Osteoblast (primary cell): ENCODE measurements around the gene SS18L1. TPM values are rescaled to one million over a fixed set of nuclear protein-coding genes. Genes with fewer than 3 reads are reported as not detected.
A peak's percentile ranks its signal among the peaks of the same experiment; 100 is the strongest.

Experiments used
- DNase-seq: peaks from one replicate; pipeline ENCODE4 v3.0.0; 2011; ENCODE audit warnings: low spot score, mixed read lengths; ENCODE audit not compliant: insufficient read length; ENCODE audit errors: missing footprints
- H2AFZ ChIP-seq: 2 replicates; pipeline ENCODE4 v1.6.0; 2011; ENCODE audit warnings: mild to moderate bottlenecking, low read length
- H3K27ac ChIP-seq: 2 replicates; pipeline ENCODE4 v1.5.1; 2011; ENCODE audit warnings: mild to moderate bottlenecking, low read depth, low read length, moderate library complexity
- H3K27me3 ChIP-seq: 2 replicates; pipeline ENCODE4 v1.6.0; 2012; ENCODE audit warnings: mild to moderate bottlenecking, control low read depth, inconsistent platforms, low read length, moderate library complexity; ENCODE audit not compliant: insufficient read depth
- H3K36me3 ChIP-seq: 2 replicates; pipeline ENCODE4 v1.5.1; 2011; ENCODE audit warnings: mild to moderate bottlenecking, low read length, control low read depth, moderate library complexity; ENCODE audit not compliant: insufficient read depth
- H3K4me1 ChIP-seq: 2 replicates; pipeline ENCODE4 v1.5.1; 2011; ENCODE audit warnings: mild to moderate bottlenecking, low read length, control low read depth, moderate library complexity; ENCODE audit not compliant: insufficient read depth
- H3K4me2 ChIP-seq: 2 replicates; pipeline ENCODE4 v1.6.0; 2011; ENCODE audit warnings: mild to moderate bottlenecking, low read length; ENCODE audit not compliant: insufficient read depth
- H3K4me3 ChIP-seq: fragments of 200-600 bp; sonication (generic); 3 replicates; pipeline ENCODE4 v1.5.1; 2012; ENCODE audit warnings: mild to moderate bottlenecking, low read length, inconsistent platforms; ENCODE audit not compliant: insufficient read depth
- H3K79me2 ChIP-seq: 2 replicates; pipeline ENCODE4 v1.6.0; 2012; ENCODE audit warnings: mild to moderate bottlenecking, low read length, control low read depth, inconsistent platforms; ENCODE audit not compliant: insufficient read depth
- H3K9me3 ChIP-seq: 2 replicates; pipeline ENCODE4 v1.5.1; 2011; ENCODE audit warnings: low read depth, low read length, control low read depth
- H4K20me1 ChIP-seq: 2 replicates; pipeline ENCODE4 v1.6.0; 2012; ENCODE audit warnings: mild to moderate bottlenecking, low read length, control low read depth; ENCODE audit not compliant: insufficient read depth
- total RNA-seq: library from RNA; depleted of rRNA; stranded (reverse); fragments of >200 nt; gene quantifications from 2 replicates; pipeline ENCODE4 v1.2.3, GENCODE V29; 2012
- TF ChIP-seq, protein P1 (sequence below): IDR thresholded peaks from 2 replicates; pipeline ENCODE4 v1.5.1; 2011; ENCODE audit warnings: mild to moderate bottlenecking, low read depth, low read length, moderate library complexity; ENCODE audit errors: extremely low read depth

SS18L1 gene
- total RNA-seq, 1 donor = 12.7 TPM

DNA sequence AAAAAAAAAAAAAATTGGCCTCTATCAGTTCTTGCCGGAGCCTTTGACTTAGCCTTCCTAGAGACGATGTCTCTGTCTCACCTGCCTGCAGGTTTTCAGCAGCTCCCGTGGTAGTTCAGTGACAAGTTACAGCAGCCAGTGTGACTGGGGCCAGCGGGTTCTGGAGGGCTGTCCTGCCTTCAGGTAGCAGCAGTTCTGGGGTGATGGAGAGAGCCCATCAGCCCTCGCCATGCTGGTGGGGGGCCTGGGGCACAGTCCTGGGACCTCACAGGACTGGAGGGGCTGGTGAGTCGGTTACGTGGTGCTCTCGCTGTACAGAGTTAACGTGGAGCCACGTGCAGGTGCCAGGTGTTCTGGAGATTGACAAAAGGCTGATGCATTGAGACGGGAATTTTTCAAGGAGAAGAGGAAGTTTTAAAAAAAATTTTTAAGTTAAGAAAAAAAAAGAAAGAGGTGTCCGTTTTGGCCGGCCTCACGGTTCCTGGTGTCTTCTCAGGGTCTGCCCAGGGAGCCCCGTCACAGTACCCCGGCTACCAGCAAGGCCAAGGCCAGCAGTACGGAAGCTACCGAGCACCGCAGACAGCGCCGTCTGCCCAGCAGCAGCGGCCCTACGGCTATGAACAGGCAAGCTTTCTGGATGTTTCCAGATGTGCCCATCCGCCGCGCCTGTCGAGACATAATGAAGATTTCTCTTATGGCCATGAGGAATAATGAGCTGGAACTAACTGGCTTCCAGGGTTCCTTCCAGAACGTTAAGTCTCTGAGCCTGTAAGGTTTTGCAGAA, 30.6 kb downstream of the SS18L1 start:
- TF ChIP-seq, protein P1, sequence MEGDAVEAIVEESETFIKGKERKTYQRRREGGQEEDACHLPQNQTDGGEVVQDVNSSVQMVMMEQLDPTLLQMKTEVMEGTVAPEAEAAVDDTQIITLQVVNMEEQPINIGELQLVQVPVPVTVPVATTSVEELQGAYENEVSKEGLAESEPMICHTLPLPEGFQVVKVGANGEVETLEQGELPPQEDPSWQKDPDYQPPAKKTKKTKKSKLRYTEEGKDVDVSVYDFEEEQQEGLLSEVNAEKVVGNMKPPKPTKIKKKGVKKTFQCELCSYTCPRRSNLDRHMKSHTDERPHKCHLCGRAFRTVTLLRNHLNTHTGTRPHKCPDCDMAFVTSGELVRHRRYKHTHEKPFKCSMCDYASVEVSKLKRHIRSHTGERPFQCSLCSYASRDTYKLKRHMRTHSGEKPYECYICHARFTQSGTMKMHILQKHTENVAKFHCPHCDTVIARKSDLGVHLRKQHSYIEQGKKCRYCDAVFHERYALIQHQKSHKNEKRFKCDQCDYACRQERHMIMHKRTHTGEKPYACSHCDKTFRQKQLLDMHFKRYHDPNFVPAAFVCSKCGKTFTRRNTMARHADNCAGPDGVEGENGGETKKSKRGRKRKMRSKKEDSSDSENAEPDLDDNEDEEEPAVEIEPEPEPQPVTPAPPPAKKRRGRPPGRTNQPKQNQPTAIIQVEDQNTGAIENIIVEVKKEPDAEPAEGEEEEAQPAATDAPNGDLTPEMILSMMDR = no peak
- no peaks in the 10 kb centered on the region for H3K27me3 ChIP-seq
- no peaks in the 10 kb centered on the region for H3K4me1 ChIP-seq
- H4K20me1 ChIP-seq = no peaks in the 10 kb centered on the region
- no peak overlapping the region for H3K4me3 ChIP-seq
- H3K9me3 ChIP-seq = no peaks in the 10 kb centered on the region
- H2AFZ ChIP-seq = no peak overlapping the region
- no peak overlapping the region for H3K4me2 ChIP-seq
- H3K27ac ChIP-seq = no peak overlapping the region
- peaks cover 28% of the 10 kb centered on the region for H3K36me3 ChIP-seq
- DNase-seq = peak; percentile 57
- H3K79me2 ChIP-seq = no peaks in the 10 kb centered on the region

DNA sequence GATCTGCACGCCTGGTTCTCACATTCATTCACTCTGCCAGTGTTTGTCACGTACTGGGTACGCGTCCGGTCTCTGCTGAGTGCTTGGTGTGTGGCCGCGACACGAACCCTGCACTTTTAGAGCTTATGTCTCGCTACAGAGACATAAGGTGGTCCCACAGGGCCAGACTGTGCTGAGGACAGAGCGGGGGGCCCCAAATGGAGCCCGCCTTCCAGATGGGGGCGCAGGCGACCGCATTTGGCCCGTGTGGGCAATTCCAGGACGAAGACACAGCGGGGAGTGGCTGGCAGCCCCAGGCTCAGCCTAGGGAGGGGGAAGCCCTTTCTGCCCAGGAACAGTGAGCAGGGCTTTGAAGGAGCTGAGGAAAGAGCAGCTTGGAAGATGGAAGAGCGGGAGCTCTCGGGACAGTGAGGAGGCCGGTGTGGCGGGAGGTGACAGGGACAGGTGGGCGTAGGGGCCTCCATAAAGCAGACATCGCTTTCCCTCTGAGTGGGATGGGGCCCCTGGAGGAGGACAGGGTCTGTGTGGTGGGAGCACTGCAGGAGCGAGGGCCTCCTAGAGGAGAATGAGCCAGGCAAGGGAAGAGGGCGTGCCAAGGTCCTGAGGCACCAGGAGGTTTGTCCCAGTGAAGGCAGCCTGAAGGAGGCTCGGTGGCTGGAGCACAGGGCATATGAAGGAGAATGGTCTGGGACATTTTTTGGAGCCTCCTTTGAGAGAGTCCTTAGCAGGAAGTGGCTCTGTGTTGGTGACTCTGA, 31.5 kb downstream of the SS18L1 start:
- Histone ChIP-seq H3K27ac (no peak overlapping the region), H3K27me3 (no peaks in the 10 kb centered on the region)
- TF ChIP-seq, protein P1 = no peak

GRCh38 chr20:62175711-62176110, 32.1 kb downstream of the SS18L1 start:
- no peak overlapping the region for H3K4me3 ChIP-seq
- H3K79me2 ChIP-seq = no peaks in the 10 kb centered on the region
- H3K4me1 ChIP-seq = no peaks in the 10 kb centered on the region
- H3K9me3 ChIP-seq = no peaks in the 10 kb centered on the region
- no peak overlapping the region for H2AFZ ChIP-seq
- peak; percentile 48 for DNase-seq
- H3K4me2 ChIP-seq = no peak overlapping the region
- H3K36me3 ChIP-seq = peaks cover 27% of the 10 kb centered on the region
- no peaks in the 10 kb centered on the region for H3K27me3 ChIP-seq
- TF ChIP-seq, protein P1 = no peak
- H3K27ac ChIP-seq = no peak overlapping the region
- no peaks in the 10 kb centered on the region for H4K20me1 ChIP-seq

More for the DNA sequence above, 31.5 kb downstream of the SS18L1 start:
- Histone ChIP-seq H3K4me3 (no peak overlapping the region), H3K4me1 (no peaks in the 10 kb centered on the region), H3K36me3 (peaks cover 24% of the 10 kb centered on the region), H3K9me3 (no peaks in the 10 kb centered on the region), H4K20me1 (no peaks in the 10 kb centered on the region), H2AFZ (no peak overlapping the region), H3K79me2 (no peaks in the 10 kb centered on the region), H3K4me2 (no peak overlapping the region)
- peak; percentile 67 for DNase-seq

GRCh38 chr20:62176866-62177265, 33.3 kb downstream of the SS18L1 start:
- no peak overlapping the region for H3K4me2 ChIP-seq
- H3K4me3 ChIP-seq = no peak overlapping the region
- no peaks in the 10 kb centered on the region for H4K20me1 ChIP-seq
- peak; percentile 46 for DNase-seq
- H2AFZ ChIP-seq = no peak overlapping the region
- no peaks in the 10 kb centered on the region for H3K9me3 ChIP-seq
- H3K27ac ChIP-seq = no peak overlapping the region
- peaks cover 27% of the 10 kb centered on the region for H3K36me3 ChIP-seq
- H3K4me1 ChIP-seq = peaks cover under 1% of the 10 kb centered on the region
- no peaks in the 10 kb centered on the region for H3K79me2 ChIP-seq
- TF ChIP-seq, protein P1 = no peak
- no peaks in the 10 kb centered on the region for H3K27me3 ChIP-seq
